Measurements from ENCODE around the gene FGF14.

FGF14 gene

DNA sequence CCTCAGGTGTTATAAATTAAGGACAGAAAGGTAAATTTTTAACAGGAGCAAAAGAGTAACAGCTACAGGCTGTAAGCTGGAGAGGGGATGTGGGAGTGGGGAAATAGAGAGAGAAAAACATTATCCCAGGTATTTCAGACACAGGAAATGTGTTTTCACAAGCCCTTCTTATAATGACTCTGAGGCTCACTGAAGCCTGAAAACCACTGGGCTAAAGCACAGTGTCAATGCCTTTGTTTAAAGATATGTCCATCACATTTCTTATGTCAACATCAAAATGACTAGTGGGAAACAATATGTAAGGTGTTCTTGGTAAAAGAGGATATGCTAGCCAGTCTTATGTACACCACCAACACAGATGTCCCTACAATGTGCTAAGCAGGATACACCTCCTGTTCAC, 365.9 kb downstream of the FGF14 start:
- Histone ChIP-seq H3F3A (ENCODE audit: insufficient read depth) (no peaks in the 10 kb centered on the region), H3K9me3 (ENCODE audit: insufficient read depth, low read length) (no peaks in the 10 kb centered on the region), H3K27me3 (ENCODE audit: low read length) (no peaks in the 10 kb centered on the region; the same call in 1 of the 2 replicates), H4K20me1 (ENCODE audit: low read depth, low read length) (no peaks in the 10 kb centered on the region), H3K4me3 (ENCODE audit: insufficient read depth, low read length, poor library complexity, severe bottlenecking) (no peak overlapping the region), H3K27ac (ENCODE audit: low read depth, low read length) (no peak overlapping the region), H3K9me2 (replicated peaks; ENCODE audit: insufficient read depth, low read length) (no peaks in the 10 kb centered on the region), H3K79me2 (ENCODE audit: insufficient read depth, low read length) (no peaks in the 10 kb centered on the region), H3K9ac (ENCODE audit: low read length) (no peak overlapping the region), H3K36me3 (ENCODE audit: low read length) (no peaks in the 10 kb centered on the region), H2AFZ (ENCODE audit: low read depth, low read length, severe bottlenecking) (no peak overlapping the region), H3K4me2 (ENCODE audit: low read depth, low read length, poor library complexity, severe bottlenecking) (no peak overlapping the region)
- TF ChIP-seq, protein P1, sequence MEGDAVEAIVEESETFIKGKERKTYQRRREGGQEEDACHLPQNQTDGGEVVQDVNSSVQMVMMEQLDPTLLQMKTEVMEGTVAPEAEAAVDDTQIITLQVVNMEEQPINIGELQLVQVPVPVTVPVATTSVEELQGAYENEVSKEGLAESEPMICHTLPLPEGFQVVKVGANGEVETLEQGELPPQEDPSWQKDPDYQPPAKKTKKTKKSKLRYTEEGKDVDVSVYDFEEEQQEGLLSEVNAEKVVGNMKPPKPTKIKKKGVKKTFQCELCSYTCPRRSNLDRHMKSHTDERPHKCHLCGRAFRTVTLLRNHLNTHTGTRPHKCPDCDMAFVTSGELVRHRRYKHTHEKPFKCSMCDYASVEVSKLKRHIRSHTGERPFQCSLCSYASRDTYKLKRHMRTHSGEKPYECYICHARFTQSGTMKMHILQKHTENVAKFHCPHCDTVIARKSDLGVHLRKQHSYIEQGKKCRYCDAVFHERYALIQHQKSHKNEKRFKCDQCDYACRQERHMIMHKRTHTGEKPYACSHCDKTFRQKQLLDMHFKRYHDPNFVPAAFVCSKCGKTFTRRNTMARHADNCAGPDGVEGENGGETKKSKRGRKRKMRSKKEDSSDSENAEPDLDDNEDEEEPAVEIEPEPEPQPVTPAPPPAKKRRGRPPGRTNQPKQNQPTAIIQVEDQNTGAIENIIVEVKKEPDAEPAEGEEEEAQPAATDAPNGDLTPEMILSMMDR (IDR thresholded peaks at IDR 0.05; ENCODE audit: insufficient read depth, low read length, poor library complexity, severe bottlenecking), result no peak
- TF ChIP-seq EZH2phosphoT487 (conservative IDR thresholded peaks at IDR 0.05; ENCODE audit: low read length), result no peak

DNA sequence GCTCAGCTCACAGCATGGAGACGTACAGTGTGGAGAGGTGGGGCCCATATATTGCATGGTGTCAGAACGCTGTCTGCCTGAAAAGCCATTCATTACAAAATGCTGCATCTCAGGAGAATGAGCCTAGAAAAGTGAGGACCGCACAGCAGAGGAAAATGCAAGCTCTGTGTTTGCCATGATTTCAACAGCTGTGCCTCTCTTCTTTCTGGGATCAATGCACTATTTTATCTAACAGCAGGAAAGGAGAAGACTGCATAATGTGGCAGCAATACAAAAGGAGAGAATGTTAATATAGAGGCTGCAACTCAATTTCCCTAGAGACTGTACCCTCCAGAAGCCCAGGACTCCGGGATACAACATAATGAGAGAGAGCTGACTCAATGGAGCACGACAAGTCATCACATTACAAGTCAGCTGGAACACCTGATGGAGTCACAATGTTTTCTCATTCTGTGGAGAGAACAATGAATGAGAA, 368.0 kb downstream of the FGF14 start:
- no peak overlapping the region for H3K4me2 ChIP-seq (ENCODE audit: low read depth, low read length, poor library complexity, severe bottlenecking)
- TF ChIP-seq, protein P1 (IDR thresholded peaks at IDR 0.05; ENCODE audit: insufficient read depth, low read length, poor library complexity, severe bottlenecking), result no peak
- no peak for TF ChIP-seq EZH2phosphoT487 (conservative IDR thresholded peaks at IDR 0.05; ENCODE audit: low read length)
- no peaks in the 10 kb centered on the region for H3K27me3 ChIP-seq (ENCODE audit: low read length)
- no peaks in the 10 kb centered on the region for H3K9me3 ChIP-seq (ENCODE audit: insufficient read depth, low read length)
- H3K79me2 ChIP-seq (ENCODE audit: insufficient read depth, low read length), result no peaks in the 10 kb centered on the region
- no peak overlapping the region for H3K27ac ChIP-seq (ENCODE audit: low read depth, low read length)
- H3K9ac ChIP-seq (ENCODE audit: low read length), result no peak overlapping the region
- H3F3A ChIP-seq (ENCODE audit: insufficient read depth), result no peaks in the 10 kb centered on the region
- no peaks in the 10 kb centered on the region for H3K36me3 ChIP-seq (ENCODE audit: low read length)
- no peak overlapping the region for H3K4me3 ChIP-seq (ENCODE audit: insufficient read depth, low read length, poor library complexity, severe bottlenecking)
- H3K9me2 ChIP-seq (replicated peaks; ENCODE audit: insufficient read depth, low read length), result no peaks in the 10 kb centered on the region
- no peaks in the 10 kb centered on the region for H4K20me1 ChIP-seq (ENCODE audit: low read depth, low read length)
- no peak overlapping the region for H2AFZ ChIP-seq (ENCODE audit: low read depth, low read length, severe bottlenecking)

DNA sequence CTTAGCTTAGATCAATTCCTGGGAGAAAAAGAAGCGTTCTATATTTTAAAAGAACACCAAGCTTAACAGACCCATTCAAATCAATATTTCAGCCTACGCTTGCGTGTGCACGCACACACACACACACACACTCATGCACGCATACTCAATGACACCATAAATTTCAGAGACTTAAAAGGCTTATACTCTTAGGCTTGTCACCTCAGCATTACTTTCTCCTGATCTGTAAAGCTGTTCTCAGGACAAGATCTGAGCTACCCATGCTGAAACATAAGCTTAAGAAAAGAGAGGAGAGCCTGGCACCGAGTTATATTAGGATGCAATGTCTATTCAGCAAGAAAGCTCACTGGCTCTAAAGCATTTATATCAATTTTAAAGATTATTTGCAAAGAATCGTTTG, 368.5 kb downstream of the FGF14 start:
- Histone ChIP-seq H3K4me2 (ENCODE audit: low read depth, low read length, poor library complexity, severe bottlenecking) (no peak overlapping the region), H3K27me3 (ENCODE audit: low read length) (no peaks in the 10 kb centered on the region), H3K9me2 (replicated peaks; ENCODE audit: insufficient read depth, low read length) (no peaks in the 10 kb centered on the region), H3F3A (ENCODE audit: insufficient read depth) (no peaks in the 10 kb centered on the region), H2AFZ (ENCODE audit: low read depth, low read length, severe bottlenecking) (no peak overlapping the region), H3K79me2 (ENCODE audit: insufficient read depth, low read length) (no peaks in the 10 kb centered on the region), H3K9ac (ENCODE audit: low read length) (no peak overlapping the region), H3K36me3 (ENCODE audit: low read length) (no peaks in the 10 kb centered on the region), H3K27ac (ENCODE audit: low read depth, low read length) (no peak overlapping the region), H3K4me3 (ENCODE audit: insufficient read depth, low read length, poor library complexity, severe bottlenecking) (no peak overlapping the region), H4K20me1 (ENCODE audit: low read depth, low read length) (no peaks in the 10 kb centered on the region), H3K9me3 (ENCODE audit: insufficient read depth, low read length) (no peaks in the 10 kb centered on the region)
- TF ChIP-seq EZH2phosphoT487 (conservative IDR thresholded peaks at IDR 0.05; ENCODE audit: low read length), result no peak
- TF ChIP-seq, protein P1 (IDR thresholded peaks at IDR 0.05; ENCODE audit: insufficient read depth, low read length, poor library complexity, severe bottlenecking), result no peak
